ENCODE data around the gene PEX16.
"Not testable (repeated sequence)": the region's sequence is repeated elsewhere in the genome, so short reads cannot be mapped to it uniquely, and the experiment has no call there.

PEX16 gene

DNA sequence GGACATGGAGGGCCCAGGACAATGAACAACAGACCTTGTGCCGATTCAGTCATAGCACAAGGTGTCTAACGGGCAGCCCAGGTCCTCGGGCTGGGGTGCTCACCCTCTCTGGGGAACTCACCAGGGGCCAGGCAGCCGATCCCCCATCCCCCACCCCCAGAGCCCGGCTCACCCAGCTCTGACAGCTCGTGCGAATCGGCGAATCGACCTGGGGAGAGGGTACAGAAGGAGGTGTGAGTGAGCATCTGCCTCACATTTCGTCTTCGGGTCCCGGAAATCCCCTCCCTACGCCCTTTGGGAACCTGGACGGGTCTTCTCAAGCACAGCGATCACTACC, 423 bp downstream of the PEX16 start:
- DNase-seq, result no peak

DNA sequence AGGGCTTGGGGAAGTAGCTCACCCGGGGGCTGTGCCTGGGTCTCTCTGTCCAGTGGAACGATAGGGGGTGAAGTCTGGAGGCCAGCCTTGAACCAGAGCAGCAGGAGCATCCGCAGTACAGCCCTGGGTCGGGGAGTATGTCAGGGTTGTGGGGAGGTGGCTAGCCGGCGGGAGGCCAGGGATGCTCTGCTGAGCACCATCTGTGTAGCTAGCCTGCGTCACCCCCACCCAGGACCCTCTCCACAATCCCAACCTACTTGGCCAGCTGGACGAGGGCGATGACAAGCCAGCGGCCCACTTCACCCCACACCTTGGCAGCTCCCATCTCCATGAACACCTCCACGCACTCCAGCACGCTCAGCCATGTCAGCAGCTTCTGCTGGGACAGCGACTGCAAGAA, 2.2 kb downstream of the PEX16 start:
- DNase-seq, result no peak

DNA sequence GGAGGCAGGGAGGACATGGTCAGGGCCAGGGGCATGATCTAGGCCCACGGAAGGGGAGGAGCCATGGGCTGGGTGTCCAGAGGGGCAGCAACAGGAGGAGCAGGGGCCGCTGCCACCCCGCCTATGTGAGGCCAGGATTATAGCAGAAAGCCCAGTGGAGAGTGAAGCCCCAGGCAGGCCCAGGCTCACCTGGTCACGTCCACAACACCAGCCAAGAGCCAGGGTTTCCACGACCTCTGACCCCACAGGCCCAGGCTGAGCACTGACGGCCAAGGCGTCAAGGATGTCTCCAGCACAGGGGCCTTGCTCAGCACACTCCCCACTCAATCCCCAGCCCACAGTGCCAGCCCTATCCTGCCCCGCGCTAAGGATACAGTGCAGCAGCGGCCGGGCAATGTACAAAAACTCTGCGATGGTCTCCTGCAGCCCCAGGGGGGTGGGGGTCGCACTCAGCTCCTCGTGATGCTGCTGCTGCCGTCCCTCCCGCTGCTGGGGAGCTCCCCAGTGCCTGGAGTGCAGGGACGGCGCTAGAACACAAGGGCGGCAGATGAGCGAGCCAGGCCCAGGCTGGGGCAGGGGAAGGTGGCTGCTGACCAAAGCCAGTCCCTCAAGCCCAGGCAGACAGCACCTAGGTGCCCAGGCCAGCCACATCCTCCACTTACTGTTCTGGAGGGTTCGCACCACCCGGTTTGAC, 3.6 kb downstream of the PEX16 start:
- DNase-seq, result no peak

GRCh38 chr11:45913514-45913913, 4.2 kb downstream of the PEX16 start:
- no peak for DNase-seq

DNA sequence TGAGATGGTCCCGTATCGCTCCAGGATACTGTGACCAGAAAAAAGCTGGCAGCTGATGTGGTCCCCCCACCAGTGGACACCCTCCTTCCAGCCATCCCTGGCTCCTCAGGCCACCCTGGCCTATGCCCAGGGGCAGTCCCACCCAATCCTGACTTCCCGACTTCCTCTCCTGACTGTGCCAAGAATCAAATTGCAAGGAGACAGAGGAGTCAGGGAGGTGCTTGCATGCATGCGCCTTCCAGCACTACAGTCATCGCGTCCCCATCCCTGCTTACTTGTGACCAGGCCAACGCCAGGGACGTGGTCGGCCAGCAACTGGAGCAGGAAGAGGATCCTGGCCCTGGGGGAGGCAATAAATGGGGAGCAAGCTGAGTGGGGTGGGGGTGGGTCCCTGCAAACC, 7.1 kb downstream of the PEX16 start:
- DNase-seq, result no peak

DNA sequence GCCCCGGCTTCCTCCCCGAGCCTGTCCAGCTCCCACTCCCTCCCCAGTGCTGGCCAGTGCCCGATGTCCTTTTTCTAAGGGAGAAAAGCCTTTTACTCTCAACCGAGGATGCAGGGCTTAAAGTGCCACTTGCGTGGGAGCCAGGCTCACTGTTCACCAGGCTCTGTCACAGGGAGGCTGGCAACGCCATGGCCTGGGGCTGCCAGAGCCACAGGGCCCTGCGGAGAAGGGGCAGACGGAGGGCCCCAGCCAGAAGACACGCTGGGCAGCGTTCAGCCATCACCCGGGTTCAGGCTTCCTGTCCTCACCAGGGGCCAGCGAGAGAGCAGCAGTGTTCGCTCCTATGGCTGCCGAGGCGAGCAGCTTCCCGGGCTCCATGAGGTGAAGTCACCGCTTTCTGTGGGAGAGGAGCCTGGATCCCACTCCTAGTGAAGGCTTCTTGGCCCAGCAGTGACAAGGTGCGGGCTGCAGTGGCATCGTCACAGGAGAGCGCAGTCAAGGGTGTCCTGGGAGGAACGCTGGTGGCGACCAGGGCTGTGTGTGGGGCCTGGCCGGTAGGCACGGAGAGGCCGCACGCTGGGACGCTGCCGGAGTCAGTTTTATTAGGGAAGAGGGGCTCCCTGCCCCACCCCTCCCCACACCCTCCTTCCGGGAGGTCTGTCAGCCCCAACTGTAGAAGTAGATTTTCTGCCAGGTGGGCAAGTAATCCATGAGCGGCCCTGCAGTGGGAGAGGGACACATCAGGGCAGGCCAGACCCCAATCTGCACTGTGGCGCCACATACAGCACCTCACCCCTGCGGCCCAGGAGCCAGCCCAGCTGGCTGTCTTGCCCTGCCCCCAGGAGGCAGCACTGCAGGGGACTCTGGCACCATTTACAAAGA, 7.8 kb downstream of the PEX16 start:
- no peak for DNase-seq

DNA sequence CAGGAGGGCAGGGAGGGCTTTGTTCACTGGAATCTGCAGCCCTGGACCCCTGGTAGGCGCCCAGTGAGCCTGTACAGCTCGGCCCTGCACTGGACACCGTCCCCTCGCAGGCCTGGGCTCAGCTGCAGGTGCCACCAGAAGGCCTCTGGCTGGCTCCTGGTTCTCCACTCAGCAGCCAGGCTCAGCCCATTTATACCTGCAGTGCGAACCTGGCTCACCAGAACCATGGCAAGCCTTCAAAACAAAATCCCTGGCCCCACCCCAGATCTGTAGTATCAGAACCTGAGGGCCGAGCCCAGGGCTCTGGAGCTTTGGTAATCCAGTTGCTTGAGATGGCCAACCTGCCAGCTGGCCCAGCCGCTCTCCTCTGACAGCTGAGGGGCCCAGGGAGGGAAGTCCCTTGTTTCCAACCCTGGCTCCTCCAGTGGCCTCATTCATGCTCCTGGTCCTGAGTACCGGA, 9.7 kb downstream of the PEX16 start:
- no peak for DNase-seq

GRCh38 chr11:45906965-45907611, 10.6 kb downstream of the PEX16 start, which contains the start of gene FREY1:
Gene FREY1, minus strand, starts transcription at chr11:45907271. Its CDS starts 26 bp downstream, at chr11:45907245.
- DNase-seq, result no peak

- no peak for DNase-seq
Observed at GRCh38 chr11:45906096-45906682, 11.5 kb downstream of the PEX16 start.

DNA sequence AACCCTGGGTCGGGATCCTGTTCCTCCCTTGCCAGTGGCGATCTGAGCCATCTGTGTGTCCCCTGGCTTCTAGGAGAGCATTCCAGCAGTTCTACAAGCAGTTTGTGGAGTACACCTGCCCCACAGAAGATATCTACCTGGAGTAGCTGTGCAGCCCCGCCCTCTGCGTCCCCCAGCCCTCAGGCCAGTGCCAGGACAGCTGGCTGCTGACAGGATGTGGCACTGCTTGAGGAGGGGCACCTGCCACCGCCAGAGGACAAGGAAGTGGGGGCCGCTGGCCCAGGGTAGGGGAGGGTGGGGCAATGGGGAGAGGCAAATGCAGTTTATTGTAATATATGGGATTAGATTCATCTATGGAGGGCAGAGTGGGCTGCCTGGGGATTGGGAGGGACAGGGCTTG, 12.1 kb downstream of the PEX16 start:
- DNase-seq, result not testable (repeated sequence)

GRCh38 chr11:45905095-45905494, 12.6 kb downstream of the PEX16 start:
- no peak for DNase-seq

- no peak for DNase-seq
Observed at GRCh38 chr11:45904309-45904915, 13.3 kb downstream of the PEX16 start.

GRCh38 chr11:45902452-45903380, 15.0 kb downstream of the PEX16 start:
- no peak for DNase-seq

- no peak for DNase-seq
Observed at GRCh38 chr11:45901626-45902025, 16.1 kb downstream of the PEX16 start.

- no peak for DNase-seq
Observed at GRCh38 chr11:45900916-45901617, 16.6 kb downstream of the PEX16 start.

GRCh38 chr11:45900175-45900800, 17.4 kb downstream of the PEX16 start:
- not testable (repeated sequence) for DNase-seq

GRCh38 chr11:45899448-45900174, 18.1 kb downstream of the PEX16 start:
- DNase-seq, result peak; percentile 81 to 85

GRCh38 chr11:45899086-45899447, 18.6 kb downstream of the PEX16 start:
- no peak for DNase-seq

DNA sequence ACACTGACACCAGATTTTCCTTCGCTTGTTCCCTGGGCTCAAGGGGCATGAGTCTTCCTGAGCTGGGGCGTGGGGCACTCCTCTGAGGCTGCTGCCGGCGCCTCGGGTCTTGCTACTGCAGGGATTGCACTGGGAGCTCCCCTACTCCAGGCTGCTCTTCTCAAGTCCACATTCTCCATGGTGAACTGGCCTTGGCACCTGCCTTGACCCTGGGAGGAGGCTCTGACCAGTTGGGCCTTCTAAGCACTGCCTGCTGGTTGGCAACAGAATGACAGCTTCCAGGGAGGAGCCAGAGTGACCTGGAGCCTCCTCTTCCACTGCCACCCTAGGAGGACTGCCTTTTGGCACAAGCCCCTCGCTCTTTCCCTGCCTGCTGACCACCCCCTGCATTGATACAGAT, 20.1 kb downstream of the PEX16 start:
- DNase-seq, result no peak

Measured in NCI-H187 (cell line).